ENCODE measurements around the gene PEAR1. TPM values are rescaled to one million over a fixed set of nuclear protein-coding genes. Genes with fewer than 3 reads are reported as not detected.

PEAR1 gene
- total and polyA plus RNA-seq, 2 donors (not counting 1 experiment from before 2014, with no cell fraction given) = 0.03 TPM; not detected in 1

DNA sequence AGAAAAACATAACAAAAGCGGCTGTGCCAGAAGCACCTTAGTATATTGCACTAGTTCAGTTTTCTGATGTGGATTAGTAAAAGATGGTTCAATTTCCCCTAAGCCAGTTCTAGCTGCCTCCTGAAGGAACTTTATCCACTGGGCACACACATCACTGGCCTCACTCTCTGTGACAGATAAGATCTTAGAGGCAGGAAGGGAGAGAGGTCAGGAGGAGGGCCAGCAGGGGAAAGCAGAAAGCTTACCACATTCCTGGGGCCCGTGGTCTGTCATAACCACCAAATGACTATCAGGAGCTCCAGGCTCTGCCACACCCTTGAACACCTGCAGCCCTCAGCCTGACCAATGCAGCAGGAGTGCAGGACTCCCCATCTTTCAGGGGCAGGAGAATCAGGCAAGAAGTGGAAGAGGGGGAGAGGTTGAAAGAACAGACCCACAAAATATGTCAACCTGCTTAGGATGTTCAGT lies 64.8 kb downstream of the PEAR1 start:
- CTCF ChIA-PET = no interaction called here
- no peak overlapping the region for H2AFZ ChIP-seq (ENCODE audit: insufficient read depth, low read depth, low read length, poor library complexity, severe bottlenecking)

GRCh38 chr1:156959414-156959813 lies 65.9 kb downstream of the PEAR1 start:
- Mint-ChIP-seq H3K9me3 (ENCODE audit: insufficient read depth) (no peaks in the 10 kb centered on the region), H3K4me3 (no peak overlapping the region), H3K4me1 (peaks cover 26% of the 10 kb centered on the region), H3K27me3 (no peaks in the 10 kb centered on the region), H3K27ac (no peak overlapping the region)
- Histone ChIP-seq H3K36me3 (replicated peaks in 1 of 2; ENCODE audit: control extremely low read depth in 1 of 2, control insufficient read depth in 1 of 2, extremely low read depth in 1 of 2, insufficient read depth in 2 of 2, low read length in 1 of 2) (peaks cover 0 to 3% of the 10 kb centered on the region in 2 experiments), H3K79me2 (ENCODE audit: control insufficient read depth, insufficient read depth, low read length) (no peaks in the 10 kb centered on the region), H2AFZ (ENCODE audit: insufficient read depth, low read depth, low read length, poor library complexity, severe bottlenecking) (no peak overlapping the region), H3K9me3 (ENCODE audit: control extremely low read depth in 1 of 3, control insufficient read depth in 2 of 3, insufficient read depth in 1 of 3, low read length in 2 of 3) (peaks cover 0 to 12% (median 9%) of the 10 kb centered on the region in 3 donors), H4K20me1 (ENCODE audit: control insufficient read depth, insufficient read depth, low read length, poor library complexity, severe bottlenecking) (no peaks in the 10 kb centered on the region), H3K4me1 (ENCODE audit: control insufficient read depth in 2 of 2, insufficient read depth in 2 of 2, low read length in 2 of 2) (peaks cover 16 to 19% of the 10 kb centered on the region in 2 donors), H3K27ac (ENCODE audit: low read length in 2 of 2) (no peak overlapping the region), H3K4me2 (replicated peaks; ENCODE audit: low read depth, low read length, poor library complexity, severe bottlenecking) (no peak overlapping the region), H3K9ac (ENCODE audit: low read length) (no peak overlapping the region), H3K27me3 (replicated peaks in 1 of 4; ENCODE audit: control extremely low read depth in 1 of 4, control insufficient read depth in 3 of 4, insufficient read depth in 4 of 4, low read length in 3 of 4) (peaks cover 0 to 4% (median 0%) of the 10 kb centered on the region in 4 experiments), H3K4me3 (ENCODE audit: control extremely low read depth in 1 of 5, extremely low read depth in 1 of 5, insufficient read depth in 1 of 5, low read depth in 2 of 5, low read length in 4 of 5) (no peak overlapping the region)
- TF ChIP-seq CTCF (IDR thresholded peaks at IDR 0.05) (no peak), EZH2 (IDR thresholded peaks at IDR 0.05; ENCODE audit: borderline replicate concordance, insufficient read depth, low read depth, low read length, poor library complexity, severe bottlenecking) (no peak)
- ATAC-seq (ENCODE audit: low read depth) (no peak), DNase-seq (no peak)
- ChIA-PET CTCF (no interaction called here), POLR2A (no interaction called here)
- WGBS (ENCODE audit: insufficient coverage) = no CpG with 5 or more reads among the region's 2 CpGs
- intact Hi-C loops (cut with micrococcal nuclease) = no loop called here

More for the DNA sequence above, 64.8 kb downstream of the PEAR1 start:
- peaks cover 0 to 3% of the 10 kb centered on the region in 2 experiments for H3K36me3 ChIP-seq (replicated peaks in 1 of 2; ENCODE audit: control extremely low read depth in 1 of 2, control insufficient read depth in 1 of 2, extremely low read depth in 1 of 2, insufficient read depth in 2 of 2, low read length in 1 of 2)
- no peak overlapping the region for H3K9ac ChIP-seq (ENCODE audit: low read length)
- H3K27me3 ChIP-seq (replicated peaks in 1 of 4; ENCODE audit: control extremely low read depth in 1 of 4, control insufficient read depth in 3 of 4, insufficient read depth in 4 of 4, low read length in 3 of 4) = peaks cover 0 to 4% (median 0%) of the 10 kb centered on the region in 4 experiments
- no peak overlapping the region for H3K27ac Mint-ChIP-seq
- no peak overlapping the region for H3K4me3 ChIP-seq (ENCODE audit: control extremely low read depth in 1 of 5, extremely low read depth in 1 of 5, insufficient read depth in 1 of 5, low read depth in 2 of 5, low read length in 4 of 5)
- H3K4me2 ChIP-seq (replicated peaks; ENCODE audit: low read depth, low read length, poor library complexity, severe bottlenecking) = no peak overlapping the region
- H3K9me3 Mint-ChIP-seq (ENCODE audit: insufficient read depth) = no peaks in the 10 kb centered on the region
- H3K4me1 Mint-ChIP-seq = peaks cover 15% of the 10 kb centered on the region
- WGBS (ENCODE audit: insufficient coverage) = no CpG with 5 or more reads among the region's 2 CpGs
- no peak for ATAC-seq (ENCODE audit: low read depth)
- H3K9me3 ChIP-seq (ENCODE audit: control extremely low read depth in 1 of 3, control insufficient read depth in 2 of 3, insufficient read depth in 1 of 3, low read length in 2 of 3) = peaks cover 0 to 9% (median 9%) of the 10 kb centered on the region in 3 donors
- no peak for DNase-seq
- H3K79me2 ChIP-seq (ENCODE audit: control insufficient read depth, insufficient read depth, low read length) = no peaks in the 10 kb centered on the region
- intact Hi-C loops (cut with micrococcal nuclease) = no loop called here
- H3K4me3 Mint-ChIP-seq = no peak overlapping the region
- H3K27me3 Mint-ChIP-seq = no peaks in the 10 kb centered on the region
- TF ChIP-seq EZH2 (IDR thresholded peaks at IDR 0.05; ENCODE audit: borderline replicate concordance, insufficient read depth, low read depth, low read length, poor library complexity, severe bottlenecking) (no peak), CTCF (IDR thresholded peaks at IDR 0.05) (no peak)
- no peak overlapping the region for H3K27ac ChIP-seq (ENCODE audit: low read length in 2 of 2)
- POLR2A ChIA-PET = no interaction called here
- peaks cover 7 to 10% of the 10 kb centered on the region in 2 donors for H3K4me1 ChIP-seq (ENCODE audit: control insufficient read depth in 2 of 2, insufficient read depth in 2 of 2, low read length in 2 of 2)
- H4K20me1 ChIP-seq (ENCODE audit: control insufficient read depth, insufficient read depth, low read length, poor library complexity, severe bottlenecking) = no peaks in the 10 kb centered on the region

All from B cell (primary cell).